HCT116 (cell line): ENCODE results near the gene FNDC3B.

ENCODE experiments used
- CBX3 ChIP-seq: IDR thresholded peaks from 2 replicates; pipeline ENCODE4 v1.6.1; 2012; ENCODE audit warnings: low read depth
- CEBPB ChIP-seq: IDR thresholded peaks from 2 replicates; pipeline ENCODE4 v1.6.1; 2012; ENCODE audit warnings: low read depth
- EGR1 ChIP-seq: IDR thresholded peaks from 2 replicates; pipeline ENCODE4 v1.6.1; 2012; ENCODE audit warnings: low read depth
- EZH2 ChIP-seq: fragments of 200-600 bp; sonication (generic); IDR thresholded peaks from 2 replicates; pipeline ENCODE4 v1.6.1; 2017; ENCODE audit warnings: antibody characterized with exemption, mixed run types
- POLR2A ChIP-seq: IDR thresholded peaks from 2 replicates; pipeline ENCODE4 v1.7.0; 2011; ENCODE audit warnings: borderline replicate concordance; ENCODE audit not compliant: insufficient read depth, insufficient read length; ENCODE audit errors: extremely low read depth
- POLR2AphosphoS5 ChIP-seq: IDR thresholded peaks from 2 replicates; pipeline ENCODE4 v1.6.1; 2011; ENCODE audit warnings: mild to moderate bottlenecking, low read depth, low read length, moderate library complexity
- RAD21 ChIP-seq: IDR thresholded peaks from 2 replicates; pipeline ENCODE4 v1.6.1; 2012; ENCODE audit warnings: low read depth, mild to moderate bottlenecking
- SIN3A ChIP-seq: IDR thresholded peaks from 2 replicates; pipeline ENCODE4 v1.6.1; 2012; ENCODE audit warnings: low read depth
- TF ChIP-seq, protein P1 (sequence below), 3 experiments: fragments of 200-600 bp in 1 of 3; sonication (generic) in 1 of 3; IDR thresholded peaks in 2 of 3; conservative IDR thresholded peaks in 1 of 3; 2 replicates each; pipeline ENCODE4 v1.5.1; 2012 to 2017; ENCODE audit warnings: low read depth in 2 of 3, low read length in 2 of 3, antibody characterized with exemption in 1 of 3, borderline replicate concordance in 1 of 3, control low read depth in 1 of 3, mild to moderate bottlenecking in 1 of 3, mixed read lengths in 1 of 3, mixed run types in 1 of 3, moderate library complexity in 1 of 3; ENCODE audit not compliant: insufficient read depth in 1 of 3

DNA sequence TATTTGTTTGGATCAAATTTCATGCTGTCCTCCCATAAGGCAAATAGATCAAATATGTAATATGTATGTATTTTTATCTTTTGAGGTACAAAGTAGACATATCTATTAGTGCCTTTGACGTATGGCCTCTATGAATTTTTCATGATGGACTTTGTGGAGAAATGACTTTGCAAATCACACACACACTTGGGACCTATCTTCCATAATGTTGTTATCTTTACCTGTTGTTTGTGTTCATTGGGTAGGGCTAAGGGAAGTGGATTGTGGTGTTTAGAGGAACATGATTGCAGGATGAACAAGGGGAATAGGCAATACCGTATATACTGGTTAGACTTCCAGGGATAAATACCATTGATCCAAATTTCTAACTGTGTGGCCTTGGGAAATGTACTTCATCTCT, 266.6 kb downstream of the FNDC3B start:
- TF ChIP-seq, protein P1, sequence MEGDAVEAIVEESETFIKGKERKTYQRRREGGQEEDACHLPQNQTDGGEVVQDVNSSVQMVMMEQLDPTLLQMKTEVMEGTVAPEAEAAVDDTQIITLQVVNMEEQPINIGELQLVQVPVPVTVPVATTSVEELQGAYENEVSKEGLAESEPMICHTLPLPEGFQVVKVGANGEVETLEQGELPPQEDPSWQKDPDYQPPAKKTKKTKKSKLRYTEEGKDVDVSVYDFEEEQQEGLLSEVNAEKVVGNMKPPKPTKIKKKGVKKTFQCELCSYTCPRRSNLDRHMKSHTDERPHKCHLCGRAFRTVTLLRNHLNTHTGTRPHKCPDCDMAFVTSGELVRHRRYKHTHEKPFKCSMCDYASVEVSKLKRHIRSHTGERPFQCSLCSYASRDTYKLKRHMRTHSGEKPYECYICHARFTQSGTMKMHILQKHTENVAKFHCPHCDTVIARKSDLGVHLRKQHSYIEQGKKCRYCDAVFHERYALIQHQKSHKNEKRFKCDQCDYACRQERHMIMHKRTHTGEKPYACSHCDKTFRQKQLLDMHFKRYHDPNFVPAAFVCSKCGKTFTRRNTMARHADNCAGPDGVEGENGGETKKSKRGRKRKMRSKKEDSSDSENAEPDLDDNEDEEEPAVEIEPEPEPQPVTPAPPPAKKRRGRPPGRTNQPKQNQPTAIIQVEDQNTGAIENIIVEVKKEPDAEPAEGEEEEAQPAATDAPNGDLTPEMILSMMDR (IDR thresholded peaks at IDR 0.05 in 2 of 3, conservative IDR thresholded peaks at IDR 0.05 in 1 of 3; ENCODE audit: borderline replicate concordance in 1 of 3, insufficient read depth in 1 of 3, low read depth in 2 of 3, low read length in 2 of 3): no peak
- no peak for TF ChIP-seq POLR2A
- TF ChIP-seq EGR1: no peak
- TF ChIP-seq SIN3A: no peak
- no peak for TF ChIP-seq POLR2AphosphoS5
- no peak for TF ChIP-seq EZH2
- TF ChIP-seq CBX3: no peak
- TF ChIP-seq RAD21: no peak
- TF ChIP-seq CEBPB: no peak
